ENCODE measurements around the gene KRT71.

KRT71 gene

GRCh38 chr12:52494518-52494917, 58.4 kb downstream of the KRT71 start:
- DNase-seq = no peak

- no peak for DNase-seq
Measured at GRCh38 chr12:52494100-52494499, 58.8 kb downstream of the KRT71 start.
